Spleen (tissue), 11 donors: ENCODE data around the gene YTHDC2. TPM values are rescaled to one million over a fixed set of nuclear protein-coding genes. Genes with fewer than 3 reads are reported as not detected.

Experiments used
- DNase-seq: peaks from one replicate; pipeline ENCODE4 v3.0.0-alpha.2; 2020
- H3K27ac ChIP-seq, 8 donors: fragments of 200-600 bp; sonication (generic) in 7 of 8; 1 replicate in 4 of 8; 2 replicates in 4 of 8; pipeline versions ENCODE4 v1.5.0 to v1.8.0; 2016 to 2021; ENCODE audit warnings: inconsistent platforms in 4 of 8, mild to moderate bottlenecking in 4 of 8, moderate library complexity in 1 of 8
- H3K27me3 ChIP-seq, 7 donors: fragments of 200-600 bp; sonication (generic) in 6 of 7; replicated peaks in 1 of 7; 1 replicate in 4 of 7; 2 replicates in 3 of 7; pipeline versions ENCODE4 v1.5.0 to v1.8.0; 2016 to 2021; ENCODE audit warnings: inconsistent platforms in 3 of 7, mild to moderate bottlenecking in 1 of 7
- H3K36me3 ChIP-seq, 6 donors: fragments of 200-600 bp; sonication (generic) in 5 of 6; 1 replicate in 4 of 6; 2 replicates in 2 of 6; pipeline versions ENCODE4 v1.5.0 to v1.8.0; 2016 to 2021; ENCODE audit warnings: inconsistent platforms in 2 of 6
- H3K4me1 ChIP-seq, 6 donors: fragments of 200-600 bp; sonication (generic) in 5 of 6; 1 replicate in 3 of 6; 2 replicates in 3 of 6; pipeline versions ENCODE4 v1.5.0 to v1.8.0; 2016 to 2021; ENCODE audit warnings: inconsistent platforms in 3 of 6
- H3K4me3 ChIP-seq, 8 donors: fragments of 200-600 bp; sonication (generic) in 7 of 8; 1 replicate in 4 of 8; 2 replicates in 4 of 8; pipeline versions ENCODE4 v1.5.0 to v1.8.0; 2016 to 2021; ENCODE audit warnings: inconsistent platforms in 4 of 8, mild to moderate bottlenecking in 4 of 8, moderate library complexity in 2 of 8
- H3K9me3 ChIP-seq, 8 donors: fragments of 200-600 bp; sonication (generic) in 7 of 8; 1 replicate in 4 of 8; 2 replicates in 4 of 8; pipeline versions ENCODE4 v1.5.0 to v1.8.0; 2016 to 2021; ENCODE audit warnings: inconsistent platforms in 4 of 8
- CTCF ChIP-seq, 11 experiments: fragments of 200-600 bp in 7 of 11; fragments of 450-650 bp in 4 of 11; sonication (generic) in 4 of 11; IDR thresholded peaks in 8 of 11; conservative IDR thresholded peaks in 3 of 11; 1 replicate in 7 of 11; 2 replicates in 4 of 11; pipeline versions ENCODE4 v1.4.0 to v1.8.0; 2016 to 2021; ENCODE audit warnings: antibody characterized with exemption in 11 of 11, inconsistent platforms in 4 of 11, mild to moderate bottlenecking in 1 of 11
- POLR2A ChIP-seq, 3 donors: fragments of 450-650 bp; IDR thresholded peaks; one replicate each; pipeline ENCODE4 v1.5.1; 2017; ENCODE audit warnings: antibody characterized with exemption in 3 of 3, mild to moderate bottlenecking in 1 of 3
- POLR2AphosphoS5 ChIP-seq, 3 donors: sonication (generic); formaldehyde crosslinking; IDR thresholded peaks; one replicate each; pipeline ENCODE4 v1.5.1; 2017; ENCODE audit warnings: antibody characterized with exemption in 3 of 3
- WGBS, 5 donors: extraction: QIAGEN DNeasy Blood & Tissue Kit in 3 of 5; methylation state at CpG; one replicate each; pipeline versions ENCODE4 v1.1.5 to v1.1.7; 2013 to 2018; 5-methylcytosine and 5-hydroxymethylcytosine counted together
- intact Hi-C: fragments of 100-400 bp; cut with DNase I; formaldehyde crosslinking; loops from one replicate; pipeline ENCODE4 v1.15.0; 2023; ENCODE audit warnings: low total_unique reads
- polyA plus RNA-seq, 3 donors: library from polyadenylated mRNA; stranded (reverse); fragments of 200-250 nt; gene quantifications; one replicate each; pipeline ENCODE4 v1.2.1, GENCODE V29; 2013
- total RNA-seq, 7 donors: library from RNA; depleted of rRNA in 3 of 7; stranded (reverse); fragments of >200 nt in 3 of 7; fragmentation: NEBNext Ultra II Directional in 4 of 7; extraction: Animal tissue kit (Norgen Biotek cat#: 25700) in 4 of 7; gene quantifications; one replicate each; pipeline versions ENCODE4 v1.1.0 to v1.2.1, GENCODE V29; 2016 to 2021
- donor health status: healthy with polysubstance abuse.
- donor health status: DM: no; HTN: no; CAD: no; lungs with moderate emphysema.
- donor health status: DM: no; HTN: no; CAD: no.
- donor health status: Bipolar disorder and iron deficiency.
- donor health status: healthy.
- donor health status: DM: no; HTN: no; CAD: no.
- donor health status: DM: yes; HTN: yes; CAD: no.

The YTHDC2 gene
- total and polyA plus RNA-seq, 10 donors = 9.3 to 52.2 (median 33.8) TPM

GRCh38 chr5:113507601-113508000, 5.9 kb upstream of the YTHDC2 start:
- no peak for TF ChIP-seq CTCF (IDR thresholded peaks at IDR 0.05 in 8 of 11, conservative IDR thresholded peaks at IDR 0.05 in 3 of 11)
- no peak for TF ChIP-seq POLR2A (IDR thresholded peaks at IDR 0.05)
- no peak for TF ChIP-seq POLR2AphosphoS5 (IDR thresholded peaks at IDR 0.05)
- DNase-seq = no peak
- Histone ChIP-seq H3K9me3 (no peaks in the 10 kb centered on the region), H3K4me1 (peaks cover 0 to 2% (median 0%) of the 10 kb centered on the region in 6 donors), H3K27ac (no peak overlapping the region), H3K27me3 (peaks cover 0 to 53% (median 0%) of the 10 kb centered on the region in 7 donors), H3K36me3 (no peaks in the 10 kb centered on the region), H3K4me3 (no peak overlapping the region)
- intact Hi-C loops = no loop called here

- intact Hi-C loops = no loop called here
- TF ChIP-seq CTCF (IDR thresholded peaks at IDR 0.05 in 8 of 11, conservative IDR thresholded peaks at IDR 0.05 in 3 of 11) (no peak), POLR2A (IDR thresholded peaks at IDR 0.05) (no peak), POLR2AphosphoS5 (IDR thresholded peaks at IDR 0.05) (no peak)
- DNase-seq = no peak
Observed at GRCh38 chr5:113508756-113509155, 4.7 kb upstream of the YTHDC2 start.

GRCh38 chr5:113510836-113511451, 2.5 kb upstream of the YTHDC2 start:
- no peaks in the 10 kb centered on the region for H3K36me3 ChIP-seq
- H3K9me3 ChIP-seq = no peaks in the 10 kb centered on the region
- H3K4me1 ChIP-seq = peaks cover 0 to 25% (median 24%) of the 10 kb centered on the region in 6 donors
- TF ChIP-seq POLR2AphosphoS5 (IDR thresholded peaks at IDR 0.05) (no peak), CTCF (IDR thresholded peaks at IDR 0.05 in 8 of 11, conservative IDR thresholded peaks at IDR 0.05 in 3 of 11) (peak in 3 of 11 experiments; percentile 21 to 26 (median 21))
- WGBS, 5 donors = 56 to 62% (median 61%) methylated on average over 6 of the region's 6 CpGs
- intact Hi-C loops = loop anchor here (10.0 kb wide), 1 partner anchor 526 kb away; no protein-coding TSS in a partner anchor
- H3K4me3 ChIP-seq = no peak overlapping the region
- no peak for DNase-seq
- H3K27ac ChIP-seq = no peak overlapping the region
- peaks cover 0 to 36% (median 0%) of the 10 kb centered on the region in 7 donors for H3K27me3 ChIP-seq

More at GRCh38 chr5:113508756-113509155, 4.7 kb upstream of the YTHDC2 start:
- Histone ChIP-seq H3K27me3 (peaks cover 0 to 44% (median 0%) of the 10 kb centered on the region in 7 donors), H3K4me1 (peaks cover 0 to 6% (median 5%) of the 10 kb centered on the region in 6 donors), H3K9me3 (no peaks in the 10 kb centered on the region), H3K27ac (no peak overlapping the region), H3K36me3 (no peaks in the 10 kb centered on the region), H3K4me3 (no peak overlapping the region)

GRCh38 chr5:113512341-113512740, 1.2 kb upstream of the YTHDC2 start:
- no peak for TF ChIP-seq POLR2A (IDR thresholded peaks at IDR 0.05)
- TF ChIP-seq CTCF (IDR thresholded peaks at IDR 0.05 in 8 of 11, conservative IDR thresholded peaks at IDR 0.05 in 3 of 11) = no peak
- no peak for TF ChIP-seq POLR2AphosphoS5 (IDR thresholded peaks at IDR 0.05)
- Histone ChIP-seq H3K9me3 (no peaks in the 10 kb centered on the region), H3K36me3 (peaks cover 0 to 10% (median 0%) of the 10 kb centered on the region in 6 donors), H3K27ac (no peak overlapping the region), H3K4me3 (peak overlapping the region in 1 of 8 donors; percentile 79), H3K4me1 (peaks cover 0 to 39% (median 36%) of the 10 kb centered on the region in 6 donors), H3K27me3 (peaks cover 0 to 22% (median 0%) of the 10 kb centered on the region in 7 donors)
- intact Hi-C loops = loop anchor here (10.0 kb wide), 1 partner anchor 528 kb away; no protein-coding TSS in a partner anchor
- WGBS, 5 donors = 86 to 97% (median 90%) methylated on average over 3 of the region's 3 CpGs
- no peak for DNase-seq
